Endodermal cell (in vitro differentiated cells): ENCODE data around the gene CDC14B. TPM values are rescaled to one million over a fixed set of nuclear protein-coding genes. Genes with fewer than 3 reads are reported as not detected.

Experiments
- DNase-seq: peaks from one replicate; pipeline ENCODE4 v3.0.0-alpha.2; 2017
- H3K27ac ChIP-seq: 2 replicates; pipeline ENCODE4 v1.5.1; 2013; ENCODE audit warnings: mild to moderate bottlenecking, low read depth, low read length, moderate library complexity
- H3K27me3 ChIP-seq: 2 replicates; pipeline ENCODE4 v1.6.1; 2013; ENCODE audit warnings: mild to moderate bottlenecking, low read length, moderate library complexity; ENCODE audit not compliant: insufficient read depth, control insufficient read depth, poor library complexity, severe bottlenecking
- H3K36me3 ChIP-seq: 2 replicates; pipeline ENCODE4 v1.7.0; 2013; ENCODE audit warnings: mild to moderate bottlenecking, low read length, moderate library complexity; ENCODE audit not compliant: control insufficient read depth, insufficient read depth
- H3K4me1 ChIP-seq: one replicate; pipeline ENCODE4 v1.7.0; 2013; ENCODE audit warnings: low read length; ENCODE audit not compliant: control insufficient read depth, insufficient read depth
- H3K4me3 ChIP-seq: 2 replicates; pipeline ENCODE4 v1.5.1; 2013; ENCODE audit warnings: mild to moderate bottlenecking, low read length, moderate library complexity
- H3K9ac ChIP-seq: 2 replicates; pipeline ENCODE4 v1.6.1; 2013; ENCODE audit warnings: mild to moderate bottlenecking, low read length, moderate library complexity; ENCODE audit not compliant: poor library complexity, severe bottlenecking; ENCODE audit errors: extremely low read depth
- H3K9me3 ChIP-seq: 2 replicates; pipeline ENCODE4 v1.6.1; 2013; ENCODE audit warnings: mild to moderate bottlenecking, low read length, moderate library complexity; ENCODE audit not compliant: control insufficient read depth
- H3K27ac Mint-ChIP-seq: 2 replicates; pipeline ENCODE4 v1.8.0; 2020; ENCODE audit warnings: mixed read lengths
- H3K27me3 Mint-ChIP-seq: 2 replicates; pipeline ENCODE4 v1.8.0; 2021; ENCODE audit warnings: mild to moderate bottlenecking, mixed read lengths; ENCODE audit not compliant: insufficient read depth
- H3K36me3 Mint-ChIP-seq: 2 replicates; pipeline ENCODE4 v1.8.0; 2020; ENCODE audit warnings: low read depth, mixed read lengths
- H3K4me1 Mint-ChIP-seq: 2 replicates; pipeline ENCODE4 v1.8.0; 2020; ENCODE audit warnings: mixed read lengths
- H3K4me3 Mint-ChIP-seq: 2 replicates; pipeline ENCODE4 v1.8.0; 2020; ENCODE audit warnings: mild to moderate bottlenecking, moderate library complexity, mixed read lengths
- H3K9me3 Mint-ChIP-seq: 2 replicates; pipeline ENCODE4 v1.8.0; 2020; ENCODE audit warnings: mild to moderate bottlenecking, mixed read lengths
- CTCF ChIP-seq: fragments of 200-600 bp; sonication (generic); conservative IDR thresholded peaks from 2 replicates; pipeline ENCODE4 v1.5.0; 2021; ENCODE audit warnings: antibody characterized with exemption, mild to moderate bottlenecking
- WGBS, 2 experiments: methylation state at CpG; one replicate each; pipeline versions ENCODE4 v1.1.5 to v1.1.7; 2013; ENCODE audit warnings: missing lambda C conversion rate in 2 of 2, mixed read lengths in 1 of 2; ENCODE audit not compliant: insufficient coverage in 1 of 2, insufficient read length in 1 of 2; 5-methylcytosine and 5-hydroxymethylcytosine counted together
- total RNA-seq, 2 donors: library from RNA; stranded (reverse); fragmentation: NEBNext Ultra II Directional in 1 of 2; extraction: Animal tissue kit (Norgen Biotek cat#: 25700) in 1 of 2; gene quantifications; 2 replicates in 1 of 2; 3 replicates in 1 of 2; pipeline ENCODE4 v1.2.1, GENCODE V29; 2021

CDC14B gene
- total RNA-seq, 2 donors from 2014 or later = 47.5 to 48.3 TPM

- Histone ChIP-seq H3K9me3 (no peaks in the 10 kb centered on the region), H3K27me3 (no peaks in the 10 kb centered on the region), H3K9ac (no peak overlapping the region), H3K4me3 (no peak overlapping the region), H3K27ac (no peak overlapping the region), H3K4me1 (no peaks in the 10 kb centered on the region), H3K36me3 (peaks cover 11% of the 10 kb centered on the region)
- H3K27ac Mint-ChIP-seq = no peak overlapping the region
- 96 to 97% methylated on average over 7 to 8 of the region's 8 CpGs for WGBS, 2 experiments
- no peak overlapping the region for H3K4me3 Mint-ChIP-seq
- H3K27me3 Mint-ChIP-seq = no peaks in the 10 kb centered on the region
- H3K36me3 Mint-ChIP-seq = peaks cover 22% of the 10 kb centered on the region
- H3K4me1 Mint-ChIP-seq = peaks cover 7% of the 10 kb centered on the region
- TF ChIP-seq CTCF = no peak
- no peak for DNase-seq
- no peaks in the 10 kb centered on the region for H3K9me3 Mint-ChIP-seq
Measured at GRCh38 chr9:96461336-96461735, 158.3 kb downstream of the CDC14B start.

- no peaks in the 10 kb centered on the region for H3K27me3 Mint-ChIP-seq
- peaks cover 7% of the 10 kb centered on the region for H3K4me1 Mint-ChIP-seq
- Histone ChIP-seq H3K9me3 (no peaks in the 10 kb centered on the region), H3K4me3 (no peak overlapping the region), H3K27ac (no peak overlapping the region), H3K36me3 (peaks cover 10% of the 10 kb centered on the region), H3K9ac (no peak overlapping the region), H3K27me3 (no peaks in the 10 kb centered on the region), H3K4me1 (no peaks in the 10 kb centered on the region)
- no peak overlapping the region for H3K4me3 Mint-ChIP-seq
- no peak overlapping the region for H3K27ac Mint-ChIP-seq
- no peak for DNase-seq
- TF ChIP-seq CTCF = no peak
- H3K36me3 Mint-ChIP-seq = peaks cover 18% of the 10 kb centered on the region
- H3K9me3 Mint-ChIP-seq = no peaks in the 10 kb centered on the region
Measured at GRCh38 chr9:96460882-96461281, 158.8 kb downstream of the CDC14B start.

- DNase-seq = no peak
- Mint-ChIP-seq H3K27ac (peak overlapping the region; percentile 71), H3K27me3 (no peaks in the 10 kb centered on the region), H3K4me1 (peaks cover 7% of the 10 kb centered on the region), H3K36me3 (peaks cover 14% of the 10 kb centered on the region), H3K9me3 (no peaks in the 10 kb centered on the region), H3K4me3 (no peak overlapping the region)
- no peaks in the 10 kb centered on the region for H3K9me3 ChIP-seq
- no peaks in the 10 kb centered on the region for H3K4me1 ChIP-seq
- no peak overlapping the region for H3K27ac ChIP-seq
- 95 to 100% methylated on average over 1 to 5 of the region's 5 CpGs for WGBS, 2 experiments
- H3K27me3 ChIP-seq = no peaks in the 10 kb centered on the region
- H3K36me3 ChIP-seq = peaks cover 5% of the 10 kb centered on the region
- no peak for TF ChIP-seq CTCF
- no peak overlapping the region for H3K4me3 ChIP-seq
- H3K9ac ChIP-seq = no peak overlapping the region
Measured at GRCh38 chr9:96460470-96460869, 159.2 kb downstream of the CDC14B start.
